ENCODE results near the gene GALNT14. TPM values are rescaled to one million over a fixed set of nuclear protein-coding genes. Genes with fewer than 3 reads are reported as not detected.

Gene GALNT14
- polyA plus RNA-seq, 2 donors: 17.2 to 23.5 TPM

DNA sequence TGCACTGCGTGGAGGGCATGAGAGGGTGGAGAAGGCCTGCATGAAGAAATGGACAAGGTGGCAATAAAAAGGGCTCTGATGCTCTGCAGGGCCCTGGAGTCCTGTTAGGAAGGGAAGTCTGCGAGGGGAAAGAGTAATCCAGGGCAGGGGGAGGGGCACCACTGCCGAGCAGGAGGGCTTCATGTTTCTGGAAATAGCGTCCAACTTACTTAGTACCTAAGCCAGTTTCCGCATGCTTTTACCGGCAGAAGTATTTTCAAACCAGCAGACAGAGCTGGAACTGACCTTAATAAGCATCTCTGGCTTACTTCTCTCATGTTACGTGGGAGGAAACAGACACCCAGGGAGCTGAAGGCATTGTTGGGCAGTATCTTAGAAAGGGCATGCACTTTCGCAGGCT, 156.7 kb downstream of the GALNT14 start:
- no peaks in the 10 kb centered on the region for H3K36me3 ChIP-seq (ENCODE audit: control insufficient read depth in 2 of 2, insufficient read depth in 2 of 2, low read length in 1 of 2)

DNA sequence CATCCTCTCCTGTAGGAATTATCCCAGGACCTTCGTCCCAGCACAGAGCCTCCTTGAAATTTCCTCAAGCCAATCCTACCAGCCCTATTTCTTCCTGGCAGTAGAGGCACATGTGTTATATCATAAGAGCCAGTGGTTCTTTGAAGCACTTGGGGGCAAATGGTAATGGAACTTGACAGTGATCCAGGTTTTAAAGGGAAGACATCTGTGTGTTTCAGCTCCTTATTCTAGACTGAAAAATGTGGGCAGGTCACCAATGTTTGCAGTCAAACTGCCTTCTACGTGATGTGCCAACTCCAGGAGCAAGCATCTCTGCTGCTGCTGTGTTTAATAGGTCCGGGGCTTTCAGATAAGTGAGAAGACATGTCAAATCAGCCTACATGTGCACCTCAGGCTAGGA, 157.1 kb downstream of the GALNT14 start:
- no peaks in the 10 kb centered on the region for H3K27me3 ChIP-seq (ENCODE audit: control insufficient read depth in 1 of 2, insufficient read depth in 2 of 2, low read length in 2 of 2)
- WGBS, 2 donors: 62 to 72% methylated on average over 3 of the region's 3 CpGs

More for the DNA sequence above, 156.7 kb downstream of the GALNT14 start:
- no peaks in the 10 kb centered on the region for H3K9me3 ChIP-seq (ENCODE audit: control insufficient read depth in 2 of 2, insufficient read depth in 1 of 2, low read depth in 1 of 2, low read length in 1 of 2)
- H3K4me1 ChIP-seq (ENCODE audit: control insufficient read depth in 2 of 2, insufficient read depth in 2 of 2, low read length in 1 of 2): peaks cover 0 to 3% of the 10 kb centered on the region in 2 donors
- H3K27me3 ChIP-seq (ENCODE audit: control insufficient read depth in 1 of 2, insufficient read depth in 2 of 2, low read length in 2 of 2): no peaks in the 10 kb centered on the region
- no peak overlapping the region for H3K27ac ChIP-seq (ENCODE audit: low read depth in 2 of 2, low read length in 1 of 2)
- WGBS, 2 donors: 70 to 74% methylated on average over 8 of the region's 8 CpGs
- H3K4me3 ChIP-seq (ENCODE audit: low read depth in 1 of 2, low read length in 2 of 2): no peak overlapping the region

GRCh38 chr2:30979822-30980245, 158.4 kb downstream of the GALNT14 start:
- no peaks in the 10 kb centered on the region for H3K9me3 ChIP-seq (ENCODE audit: control insufficient read depth in 2 of 2, insufficient read depth in 1 of 2, low read depth in 1 of 2, low read length in 1 of 2)
- H3K4me1 ChIP-seq (ENCODE audit: control insufficient read depth in 2 of 2, insufficient read depth in 2 of 2, low read length in 1 of 2): peaks cover 0 to 3% of the 10 kb centered on the region in 2 donors
- no peaks in the 10 kb centered on the region for H3K27me3 ChIP-seq (ENCODE audit: control insufficient read depth in 1 of 2, insufficient read depth in 2 of 2, low read length in 2 of 2)
- no peak overlapping the region for H3K4me3 ChIP-seq (ENCODE audit: low read depth in 1 of 2, low read length in 2 of 2)
- H3K27ac ChIP-seq (ENCODE audit: low read depth in 2 of 2, low read length in 1 of 2): no peak overlapping the region
- no peaks in the 10 kb centered on the region for H3K36me3 ChIP-seq (ENCODE audit: control insufficient read depth in 2 of 2, insufficient read depth in 2 of 2, low read length in 1 of 2)
- WGBS, 2 donors: 60 to 67% methylated on average over 6 of the region's 6 CpGs

More for the DNA sequence above, 157.1 kb downstream of the GALNT14 start:
- no peaks in the 10 kb centered on the region for H3K9me3 ChIP-seq (ENCODE audit: control insufficient read depth in 2 of 2, insufficient read depth in 1 of 2, low read depth in 1 of 2, low read length in 1 of 2)
- no peaks in the 10 kb centered on the region for H3K36me3 ChIP-seq (ENCODE audit: control insufficient read depth in 2 of 2, insufficient read depth in 2 of 2, low read length in 1 of 2)
- H3K27ac ChIP-seq (ENCODE audit: low read depth in 2 of 2, low read length in 1 of 2): no peak overlapping the region
- peaks cover 0 to 3% of the 10 kb centered on the region in 2 donors for H3K4me1 ChIP-seq (ENCODE audit: control insufficient read depth in 2 of 2, insufficient read depth in 2 of 2, low read length in 1 of 2)
- H3K4me3 ChIP-seq (ENCODE audit: low read depth in 1 of 2, low read length in 2 of 2): no peak overlapping the region

- no peaks in the 10 kb centered on the region for H3K27me3 ChIP-seq (ENCODE audit: control insufficient read depth in 1 of 2, insufficient read depth in 2 of 2, low read length in 2 of 2)
- no peaks in the 10 kb centered on the region for H3K9me3 ChIP-seq (ENCODE audit: control insufficient read depth in 2 of 2, insufficient read depth in 1 of 2, low read depth in 1 of 2, low read length in 1 of 2)
- no peaks in the 10 kb centered on the region for H3K36me3 ChIP-seq (ENCODE audit: control insufficient read depth in 2 of 2, insufficient read depth in 2 of 2, low read length in 1 of 2)
- H3K4me1 ChIP-seq (ENCODE audit: control insufficient read depth in 2 of 2, insufficient read depth in 2 of 2, low read length in 1 of 2): no peaks in the 10 kb centered on the region
- no peak overlapping the region for H3K27ac ChIP-seq (ENCODE audit: low read depth in 2 of 2, low read length in 1 of 2)
- 86 to 95% methylated on average over 6 of the region's 6 CpGs for WGBS, 2 donors
- H3K4me3 ChIP-seq (ENCODE audit: low read depth in 1 of 2, low read length in 2 of 2): no peak overlapping the region
Measured at GRCh38 chr2:30978854-30979253, 159.4 kb downstream of the GALNT14 start.

GRCh38 chr2:30978044-30978443, 160.2 kb downstream of the GALNT14 start:
- WGBS, 2 donors: 73 to 83% methylated on average over 5 of the region's 5 CpGs
- H3K36me3 ChIP-seq (ENCODE audit: control insufficient read depth in 2 of 2, insufficient read depth in 2 of 2, low read length in 1 of 2): no peaks in the 10 kb centered on the region
- H3K9me3 ChIP-seq (ENCODE audit: control insufficient read depth in 2 of 2, insufficient read depth in 1 of 2, low read depth in 1 of 2, low read length in 1 of 2): no peaks in the 10 kb centered on the region
- H3K4me1 ChIP-seq (ENCODE audit: control insufficient read depth in 2 of 2, insufficient read depth in 2 of 2, low read length in 1 of 2): no peaks in the 10 kb centered on the region
- no peak overlapping the region for H3K4me3 ChIP-seq (ENCODE audit: low read depth in 1 of 2, low read length in 2 of 2)
- H3K27ac ChIP-seq (ENCODE audit: low read depth in 2 of 2, low read length in 1 of 2): no peak overlapping the region
- H3K27me3 ChIP-seq (ENCODE audit: control insufficient read depth in 1 of 2, insufficient read depth in 2 of 2, low read length in 2 of 2): no peaks in the 10 kb centered on the region

DNA sequence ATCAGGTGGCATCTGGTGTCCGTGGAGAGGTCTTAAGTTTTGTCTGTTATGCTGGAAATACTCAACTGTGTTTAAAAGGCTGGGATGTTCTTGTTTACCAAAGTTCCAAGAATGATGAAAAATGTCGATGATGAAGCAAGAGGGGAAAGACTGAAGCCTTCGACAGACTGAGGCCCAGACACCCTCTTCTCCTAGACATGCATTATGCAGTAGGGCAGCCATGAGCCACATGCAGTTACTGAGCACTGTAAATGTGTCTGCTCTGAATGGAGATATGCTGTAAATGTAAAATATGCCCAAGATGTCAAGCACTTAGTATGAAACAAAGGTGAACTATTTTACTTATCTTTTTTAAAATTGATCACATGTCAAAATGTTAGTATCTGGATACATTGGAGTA, 163.1 kb downstream of the GALNT14 start:
- no peaks in the 10 kb centered on the region for H3K27me3 ChIP-seq (ENCODE audit: control insufficient read depth in 1 of 2, insufficient read depth in 2 of 2, low read length in 2 of 2)
- H3K4me1 ChIP-seq (ENCODE audit: control insufficient read depth in 2 of 2, insufficient read depth in 2 of 2, low read length in 1 of 2): no peaks in the 10 kb centered on the region
- peaks cover 0 to 1% of the 10 kb centered on the region in 2 donors for H3K36me3 ChIP-seq (ENCODE audit: control insufficient read depth in 2 of 2, insufficient read depth in 2 of 2, low read length in 1 of 2)
- no peak overlapping the region for H3K27ac ChIP-seq (ENCODE audit: low read depth in 2 of 2, low read length in 1 of 2)
- 81 to 86% methylated on average over 3 of the region's 3 CpGs for WGBS, 2 donors
- no peak overlapping the region for H3K4me3 ChIP-seq (ENCODE audit: low read depth in 1 of 2, low read length in 2 of 2)
- H3K9me3 ChIP-seq (ENCODE audit: control insufficient read depth in 2 of 2, insufficient read depth in 1 of 2, low read depth in 1 of 2, low read length in 1 of 2): no peaks in the 10 kb centered on the region

DNA sequence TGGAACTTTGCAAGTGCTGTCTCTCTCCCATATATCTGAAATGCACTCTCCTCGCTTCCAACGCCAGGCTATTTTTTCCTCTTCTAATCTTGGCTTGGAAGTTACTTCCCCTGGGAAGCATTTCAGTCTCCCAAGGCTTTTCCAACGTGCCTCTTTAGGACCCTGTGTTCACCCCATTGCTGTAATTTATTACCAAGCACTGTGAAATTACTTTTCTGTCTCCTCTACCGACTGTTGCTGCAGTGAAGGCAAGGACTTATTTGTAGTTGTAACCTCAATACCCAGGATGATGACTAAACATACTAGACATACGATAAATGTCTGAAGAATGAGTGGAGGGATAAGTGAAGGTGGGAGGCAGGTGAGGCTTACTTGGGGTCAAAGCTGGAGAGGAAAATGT, 163.7 kb downstream of the GALNT14 start:
- no peaks in the 10 kb centered on the region for H3K9me3 ChIP-seq (ENCODE audit: control insufficient read depth in 2 of 2, insufficient read depth in 1 of 2, low read depth in 1 of 2, low read length in 1 of 2)
- H3K4me3 ChIP-seq (ENCODE audit: low read depth in 1 of 2, low read length in 2 of 2): no peak overlapping the region
- peaks cover 0 to 1% of the 10 kb centered on the region in 2 donors for H3K36me3 ChIP-seq (ENCODE audit: control insufficient read depth in 2 of 2, insufficient read depth in 2 of 2, low read length in 1 of 2)
- no peak overlapping the region for H3K27ac ChIP-seq (ENCODE audit: low read depth in 2 of 2, low read length in 1 of 2)
- 76 to 79% methylated on average over 5 of the region's 5 CpGs for WGBS, 2 donors
- H3K27me3 ChIP-seq (ENCODE audit: control insufficient read depth in 1 of 2, insufficient read depth in 2 of 2, low read length in 2 of 2): no peaks in the 10 kb centered on the region
- no peaks in the 10 kb centered on the region for H3K4me1 ChIP-seq (ENCODE audit: control insufficient read depth in 2 of 2, insufficient read depth in 2 of 2, low read length in 1 of 2)

DNA sequence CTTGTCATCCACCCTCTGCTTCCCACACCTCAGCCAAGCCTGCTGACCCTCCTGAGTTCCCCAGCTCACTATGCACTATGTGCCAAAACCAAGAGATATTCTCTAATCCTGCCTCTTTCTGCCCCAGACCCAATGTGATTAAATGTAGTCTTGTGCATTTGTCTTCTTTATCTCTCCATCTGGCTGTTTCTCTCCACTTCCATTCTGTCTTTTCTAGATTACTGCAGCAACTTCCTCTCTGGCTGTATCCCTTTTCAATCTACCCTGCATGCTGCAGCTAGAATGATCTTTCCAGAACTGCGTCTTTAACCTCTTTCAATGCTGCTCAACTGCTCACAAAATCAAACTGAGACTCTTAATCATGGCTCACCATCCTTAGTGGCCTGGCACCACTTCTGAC, 164.1 kb downstream of the GALNT14 start:
- Histone ChIP-seq H3K27ac (ENCODE audit: low read depth in 2 of 2, low read length in 1 of 2) (no peak overlapping the region), H3K4me1 (ENCODE audit: control insufficient read depth in 2 of 2, insufficient read depth in 2 of 2, low read length in 1 of 2) (no peaks in the 10 kb centered on the region), H3K27me3 (ENCODE audit: control insufficient read depth in 1 of 2, insufficient read depth in 2 of 2, low read length in 2 of 2) (no peaks in the 10 kb centered on the region), H3K4me3 (ENCODE audit: low read depth in 1 of 2, low read length in 2 of 2) (no peak overlapping the region), H3K36me3 (ENCODE audit: control insufficient read depth in 2 of 2, insufficient read depth in 2 of 2, low read length in 1 of 2) (peaks cover 0 to 3% of the 10 kb centered on the region in 2 donors), H3K9me3 (ENCODE audit: control insufficient read depth in 2 of 2, insufficient read depth in 1 of 2, low read depth in 1 of 2, low read length in 1 of 2) (no peaks in the 10 kb centered on the region)
- 81 to 86% methylated on average over 1 of the region's 1 CpG for WGBS, 2 donors

GRCh38 chr2:30971231-30972025, 166.8 kb downstream of the GALNT14 start:
- Histone ChIP-seq H3K27ac (ENCODE audit: low read depth in 2 of 2, low read length in 1 of 2) (no peak overlapping the region), H3K36me3 (ENCODE audit: control insufficient read depth in 2 of 2, insufficient read depth in 2 of 2, low read length in 1 of 2) (peaks cover 0 to 4% of the 10 kb centered on the region in 2 donors)
- WGBS, 2 donors: 85 to 86% methylated on average over 19 of the region's 19 CpGs

More at GRCh38 chr2:30971231-30972025, 166.8 kb downstream of the GALNT14 start:
- H3K4me3 ChIP-seq (ENCODE audit: low read depth in 1 of 2, low read length in 2 of 2): no peak overlapping the region
- H3K4me1 ChIP-seq (ENCODE audit: control insufficient read depth in 2 of 2, insufficient read depth in 2 of 2, low read length in 1 of 2): no peaks in the 10 kb centered on the region
- no peaks in the 10 kb centered on the region for H3K9me3 ChIP-seq (ENCODE audit: control insufficient read depth in 2 of 2, insufficient read depth in 1 of 2, low read depth in 1 of 2, low read length in 1 of 2)
- H3K27me3 ChIP-seq (ENCODE audit: control insufficient read depth in 1 of 2, insufficient read depth in 2 of 2, low read length in 2 of 2): no peaks in the 10 kb centered on the region
